GM12891 (cell line): ENCODE data around the gene MACROH2A1.

Source experiments
- PAX5 ChIP-seq: IDR thresholded peaks from 2 replicates; pipeline ENCODE4 v1.6.1; 2011; ENCODE audit warnings: low read length, moderate library complexity, mild to moderate bottlenecking; ENCODE audit not compliant: insufficient read depth, severe bottlenecking
- POLR2A ChIP-seq: IDR thresholded peaks from 2 replicates; pipeline ENCODE4 v1.6.1; 2011; ENCODE audit warnings: low read depth, low read length, control low read depth
- POLR2AphosphoS5 ChIP-seq: IDR thresholded peaks from 2 replicates; pipeline ENCODE4 v1.6.1; 2011; ENCODE audit warnings: low read depth, low read length, control low read depth
- POU2F2 ChIP-seq: IDR thresholded peaks from 2 replicates; pipeline ENCODE4 v1.6.1; 2011; ENCODE audit warnings: low read depth, mild to moderate bottlenecking, control low read depth, low read length, moderate library complexity
- SPI1 ChIP-seq: IDR thresholded peaks from 2 replicates; pipeline ENCODE4 v1.6.1; 2011; ENCODE audit warnings: low read depth, low read length, control low read depth
- TAF1 ChIP-seq: IDR thresholded peaks from 2 replicates; pipeline ENCODE4 v1.6.1; 2011; ENCODE audit warnings: low read depth, low read length, control low read depth

- peak; percentile 39 for TF ChIP-seq PAX5
- no peak for TF ChIP-seq POLR2A
- TF ChIP-seq POLR2AphosphoS5: no peak
- no peak for TF ChIP-seq TAF1
- peak; percentile 27; the same call in 1 of the 2 replicates for TF ChIP-seq SPI1
- no peak for TF ChIP-seq POU2F2
Observed at GRCh38 chr5:135376961-135377624, 21.9 kb downstream of the MACROH2A1 start.
